Mesothelial cell of epicardium (in vitro differentiated cells): ENCODE data around the gene HELZ2. TPM values are rescaled to one million over a fixed set of nuclear protein-coding genes. Genes with fewer than 3 reads are reported as not detected.
"Not testable (repeated sequence)": the region's sequence is repeated elsewhere in the genome, so short reads cannot be mapped to it uniquely, and the experiment has no call there.

Source experiments
- DNase-seq, 2 experiments: peaks; one replicate each; pipeline ENCODE4 v3.0.0; 2021; ENCODE audit warnings: low spot score in 2 of 2; ENCODE audit not compliant: unreplicated experiment in 2 of 2
- H3K27ac Mint-ChIP-seq: 2 replicates; pipeline ENCODE4 v1.8.0; 2021; ENCODE audit warnings: mixed read lengths
- H3K27me3 Mint-ChIP-seq: 2 replicates; pipeline ENCODE4 v1.8.0; 2021; ENCODE audit warnings: low read depth, mixed read lengths
- H3K36me3 Mint-ChIP-seq: 2 replicates; pipeline ENCODE4 v1.8.0; 2021; ENCODE audit warnings: mixed read lengths
- H3K4me1 Mint-ChIP-seq: 2 replicates; pipeline ENCODE4 v1.8.0; 2021; ENCODE audit warnings: mixed read lengths
- H3K4me3 Mint-ChIP-seq: 2 replicates; pipeline ENCODE4 v1.8.0; 2021; ENCODE audit warnings: mild to moderate bottlenecking, moderate library complexity, mixed read lengths
- H3K9me3 Mint-ChIP-seq: 2 replicates; pipeline ENCODE4 v1.8.0; 2021; ENCODE audit warnings: mixed read lengths
- CTCF ChIP-seq: fragments of 200-600 bp; sonication (generic); IDR thresholded peaks from one replicate; pipeline ENCODE4 v1.5.0; 2021; ENCODE audit warnings: antibody characterized with exemption; ENCODE audit not compliant: unreplicated experiment
- total RNA-seq: library from RNA; stranded (reverse); gene quantifications from 3 replicates; pipeline ENCODE4 v1.2.1, GENCODE V29; 2021

Gene HELZ2
- total RNA-seq, 1 donor from 2014 or later, result 44.4 TPM

GRCh38 chr20:63612276-63612931 is 38.4 kb upstream of the HELZ2 start:
- Mint-ChIP-seq H3K27ac (no peak overlapping the region), H3K9me3 (no peaks in the 10 kb centered on the region), H3K4me1 (no peaks in the 10 kb centered on the region), H3K27me3 (no peaks in the 10 kb centered on the region), H3K4me3 (no peak overlapping the region), H3K36me3 (peaks cover 32% of the 10 kb centered on the region)
- no peak for DNase-seq
- no peak for TF ChIP-seq CTCF

- TF ChIP-seq CTCF, result no peak
- peaks cover 28% of the 10 kb centered on the region for H3K36me3 Mint-ChIP-seq
- no peaks in the 10 kb centered on the region for H3K4me1 Mint-ChIP-seq
- DNase-seq, result no peak
- H3K27me3 Mint-ChIP-seq, result no peaks in the 10 kb centered on the region
- H3K9me3 Mint-ChIP-seq, result no peaks in the 10 kb centered on the region
- H3K27ac Mint-ChIP-seq, result no peak overlapping the region
- H3K4me3 Mint-ChIP-seq, result no peak overlapping the region
Observed at GRCh38 chr20:63611646-63612045, 37.6 kb upstream of the HELZ2 start.

GRCh38 chr20:63610581-63611435 is 36.8 kb upstream of the HELZ2 start:
- DNase-seq, result no peak
- H3K9me3 Mint-ChIP-seq, result no peaks in the 10 kb centered on the region
- peaks cover 26% of the 10 kb centered on the region for H3K36me3 Mint-ChIP-seq
- no peak for TF ChIP-seq CTCF
- H3K4me1 Mint-ChIP-seq, result no peaks in the 10 kb centered on the region
- no peaks in the 10 kb centered on the region for H3K27me3 Mint-ChIP-seq
- H3K27ac Mint-ChIP-seq, result no peak overlapping the region
- no peak overlapping the region for H3K4me3 Mint-ChIP-seq

- no peak for TF ChIP-seq CTCF
- Mint-ChIP-seq H3K9me3 (no peaks in the 10 kb centered on the region), H3K27me3 (no peaks in the 10 kb centered on the region), H3K4me3 (no peak overlapping the region), H3K27ac (no peak overlapping the region), H3K36me3 (peaks cover 12% of the 10 kb centered on the region), H3K4me1 (no peaks in the 10 kb centered on the region)
- DNase-seq, result no peak
Observed at GRCh38 chr20:63606686-63607085, 32.6 kb upstream of the HELZ2 start.

GRCh38 chr20:63602321-63602720 is 28.3 kb upstream of the HELZ2 start:
- no peak overlapping the region for H3K4me3 Mint-ChIP-seq
- no peaks in the 10 kb centered on the region for H3K27me3 Mint-ChIP-seq
- H3K27ac Mint-ChIP-seq, result no peak overlapping the region
- peaks cover 22% of the 10 kb centered on the region for H3K36me3 Mint-ChIP-seq
- no peak for DNase-seq
- TF ChIP-seq CTCF, result no peak
- no peaks in the 10 kb centered on the region for H3K9me3 Mint-ChIP-seq
- no peaks in the 10 kb centered on the region for H3K4me1 Mint-ChIP-seq

- H3K4me1 Mint-ChIP-seq, H3K27ac Mint-ChIP-seq, DNase-seq, H3K9me3 Mint-ChIP-seq, H3K27me3 Mint-ChIP-seq, H3K4me3 Mint-ChIP-seq: not testable (repeated sequence)
- peaks cover 22% of the 10 kb centered on the region for H3K36me3 Mint-ChIP-seq
Observed at GRCh38 chr20:63601679-63602078, 27.6 kb upstream of the HELZ2 start.
